ENCODE results near the gene TAMM41. TPM values are rescaled to one million over a fixed set of nuclear protein-coding genes. Genes with fewer than 3 reads are reported as not detected.
"Not testable (repeated sequence)": the region's sequence is repeated elsewhere in the genome, so short reads cannot be mapped to it uniquely, and the experiment has no call there.

Gene TAMM41
- total and polyA plus RNA-seq, 10 of the 15 experiments (the other 5 are each of a cell fraction or from before 2014, with no cell fraction given), result 10.4 to 36.6 (median 18.3) TPM

DNA sequence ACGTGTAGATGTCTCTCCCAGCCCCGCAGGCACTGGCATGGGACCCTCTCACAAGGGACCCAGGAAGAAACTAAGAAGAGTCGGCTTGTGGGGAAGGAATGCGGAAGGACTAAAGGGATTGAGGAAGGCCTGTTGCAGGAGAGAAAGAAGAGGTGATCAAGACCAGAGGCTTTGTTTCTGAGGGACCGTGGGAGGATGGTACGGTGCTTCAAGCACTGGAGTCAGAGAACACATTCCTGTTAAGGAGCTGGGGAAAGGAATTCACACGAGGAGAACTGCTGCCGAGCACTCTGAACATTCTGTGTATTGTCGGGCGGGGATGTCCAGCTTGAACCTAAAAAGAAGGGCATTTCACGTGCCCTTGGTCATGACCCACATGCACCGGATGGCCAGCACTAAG lies 91.4 kb downstream of the TAMM41 start:
- Histone ChIP-seq H3K4me2 (ENCODE audit: control insufficient read depth, insufficient read depth) (no peak overlapping the region), H3K27me3 (replicated peaks in 1 of 2; ENCODE audit: control insufficient read depth in 2 of 2, insufficient read depth in 2 of 2, low read length in 1 of 2) (no peaks in the 10 kb centered on the region; a peak in 2 of 4 replicates), H3K36me3 (ENCODE audit: control insufficient read depth in 2 of 2, insufficient read depth in 2 of 2, low read length in 1 of 2) (no peaks in the 10 kb centered on the region), H3K27ac (ENCODE audit: control insufficient read depth, insufficient read depth) (no peak overlapping the region), H4K20me1 (ENCODE audit: control insufficient read depth, insufficient read depth) (no peaks in the 10 kb centered on the region), H3K9me3 (replicated peaks; ENCODE audit: control insufficient read depth, insufficient read depth, low read length) (no peaks in the 10 kb centered on the region), H3K4me1 (ENCODE audit: control insufficient read depth, insufficient read depth, low read length) (no peaks in the 10 kb centered on the region), H2AFZ (ENCODE audit: control insufficient read depth, low read depth, low read length) (no peak overlapping the region), H3K4me3 (no peak overlapping the region), H3K79me2 (ENCODE audit: control insufficient read depth, insufficient read depth, low read length) (no peaks in the 10 kb centered on the region), H3K9ac (ENCODE audit: control insufficient read depth, insufficient read depth, low read length) (no peak overlapping the region)
- TF ChIP-seq, protein P1, sequence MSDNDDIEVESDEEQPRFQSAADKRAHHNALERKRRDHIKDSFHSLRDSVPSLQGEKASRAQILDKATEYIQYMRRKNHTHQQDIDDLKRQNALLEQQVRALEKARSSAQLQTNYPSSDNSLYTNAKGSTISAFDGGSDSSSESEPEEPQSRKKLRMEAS (IDR thresholded peaks at IDR 0.05; ENCODE audit: low read depth, low read length), result no peak
- TF ChIP-seq PAX8 (IDR thresholded peaks at IDR 0.05) (no peak), ZSCAN29 (IDR thresholded peaks at IDR 0.05) (no peak), NR2C1 (IDR thresholded peaks at IDR 0.05) (no peak), TAF1 (IDR thresholded peaks at IDR 0.05; ENCODE audit: borderline replicate concordance, low read depth, low read length) (no peak), ZNF274 (IDR thresholded peaks at IDR 0.05; ENCODE audit: insufficient read depth, insufficient read length) (no peak)
- in situ Hi-C loops (cut with MboI), result no loop called here
- POLR2A ChIA-PET, result no interaction called here
- no TSS peak for BruUV-seq (replicated peaks)
- CTCF ChIA-PET, result interaction anchor here (0.5 kb wide), 1 partner anchor 9 kb away, joined by 3 read pairs; no protein-coding TSS in a partner anchor
- RAD21 ChIA-PET (ENCODE audit: unreplicated experiment), result no interaction called here
- SMC1A ChIA-PET (ENCODE audit: uncharacterized antibody, unreplicated experiment), result no interaction called here
- ATAC-seq (no peak), FAIRE-seq (no peak), DNase-seq (ENCODE audit: low read depth, low spot score) (no peak)
- WGBS (ENCODE audit: insufficient coverage, insufficient replicate concordance, low lambda C conversion rate, missing lambda C conversion rate), result 54% methylated on average over 12 of the region's 12 CpGs
- intact Hi-C loops (cut with micrococcal nuclease; ENCODE audit: unreplicated experiment), result no loop called here

DNA sequence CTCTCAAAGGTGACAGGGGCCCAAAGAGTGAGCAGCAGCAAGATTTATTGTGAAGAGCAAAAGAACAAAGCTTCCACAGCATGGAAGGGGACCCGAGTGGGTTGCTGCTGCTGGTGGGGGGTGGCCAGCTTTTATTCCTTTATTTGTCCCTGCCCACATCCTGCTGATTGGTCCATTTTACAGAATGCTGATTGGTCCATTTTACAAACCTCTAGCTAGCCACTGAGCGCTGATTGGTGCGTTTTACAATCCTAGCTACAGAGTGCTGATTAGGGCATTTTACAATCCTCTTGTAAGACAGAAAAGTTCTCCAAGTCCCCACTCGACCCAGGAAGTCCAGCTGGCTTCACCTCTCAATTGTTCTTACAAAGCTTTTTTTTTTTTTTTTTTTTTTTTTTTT lies 94.4 kb downstream of the TAMM41 start:
- in situ Hi-C loops (cut with MboI); H3K4me2 ChIP-seq (ENCODE audit: control insufficient read depth, insufficient read depth); intact Hi-C loops (cut with micrococcal nuclease; ENCODE audit: unreplicated experiment); SMC1A ChIA-PET (ENCODE audit: uncharacterized antibody, unreplicated experiment); FAIRE-seq; RAD21 ChIA-PET (ENCODE audit: unreplicated experiment); ATAC-seq; H3K4me3 ChIP-seq; DNase-seq (ENCODE audit: low read depth, low spot score); H3K27ac ChIP-seq (ENCODE audit: control insufficient read depth, insufficient read depth); H3K9me3 ChIP-seq (replicated peaks; ENCODE audit: control insufficient read depth, insufficient read depth, low read length); H3K4me1 ChIP-seq (ENCODE audit: control insufficient read depth, insufficient read depth, low read length); H3K36me3 ChIP-seq (ENCODE audit: control insufficient read depth in 2 of 2, insufficient read depth in 2 of 2, low read length in 1 of 2); H2AFZ ChIP-seq (ENCODE audit: control insufficient read depth, low read depth, low read length); H3K9ac ChIP-seq (ENCODE audit: control insufficient read depth, insufficient read depth, low read length); BruUV-seq (replicated peaks); H3K27me3 ChIP-seq (replicated peaks in 1 of 2; ENCODE audit: control insufficient read depth in 2 of 2, insufficient read depth in 2 of 2, low read length in 1 of 2); H3K79me2 ChIP-seq (ENCODE audit: control insufficient read depth, insufficient read depth, low read length); H4K20me1 ChIP-seq (ENCODE audit: control insufficient read depth, insufficient read depth); POLR2A ChIA-PET: not testable (repeated sequence)
- peak; percentile 70 for TF ChIP-seq NFYB (IDR thresholded peaks at IDR 0.05; ENCODE audit: insufficient read depth, low read depth, low read length)
- CTCF ChIA-PET, result interaction anchor here (1.3 kb wide), 1 partner anchor 52 kb away, joined by 3 read pairs; no protein-coding TSS in a partner anchor
- WGBS (ENCODE audit: insufficient coverage, insufficient replicate concordance, low lambda C conversion rate, missing lambda C conversion rate), result 50% methylated on average over 4 of the region's 4 CpGs

DNA sequence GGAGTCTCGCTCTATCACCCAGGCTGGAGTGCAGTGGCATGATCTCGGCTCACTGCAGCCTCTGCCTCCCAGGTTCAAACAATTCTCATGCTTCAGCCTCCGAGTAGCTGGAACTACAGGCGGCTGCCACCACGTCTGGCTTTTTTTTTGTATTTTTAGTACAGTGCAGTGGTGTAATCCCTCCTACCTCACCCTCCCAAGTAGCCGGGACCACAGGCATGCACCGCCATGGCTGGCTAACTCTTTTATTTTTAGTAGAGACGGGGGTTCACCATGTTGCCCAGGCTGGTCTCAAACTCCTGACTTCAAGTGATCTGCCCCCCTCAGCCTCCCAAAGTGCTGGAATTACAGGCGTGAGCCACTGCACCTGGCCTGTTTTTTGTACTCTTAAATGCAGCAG lies 98.4 kb downstream of the TAMM41 start:
- intact Hi-C loops (cut with micrococcal nuclease; ENCODE audit: unreplicated experiment); in situ Hi-C loops (cut with MboI); H3K79me2 ChIP-seq (ENCODE audit: control insufficient read depth, insufficient read depth, low read length); RAD21 ChIA-PET (ENCODE audit: unreplicated experiment); H3K27me3 ChIP-seq (replicated peaks in 1 of 2; ENCODE audit: control insufficient read depth in 2 of 2, insufficient read depth in 2 of 2, low read length in 1 of 2); ATAC-seq; H3K9me3 ChIP-seq (replicated peaks; ENCODE audit: control insufficient read depth, insufficient read depth, low read length); FAIRE-seq; H3K9ac ChIP-seq (ENCODE audit: control insufficient read depth, insufficient read depth, low read length); H3K4me2 ChIP-seq (ENCODE audit: control insufficient read depth, insufficient read depth); H3K27ac ChIP-seq (ENCODE audit: control insufficient read depth, insufficient read depth); DNase-seq (ENCODE audit: low read depth, low spot score); H2AFZ ChIP-seq (ENCODE audit: control insufficient read depth, low read depth, low read length); H4K20me1 ChIP-seq (ENCODE audit: control insufficient read depth, insufficient read depth); POLR2A ChIA-PET; SMC1A ChIA-PET (ENCODE audit: uncharacterized antibody, unreplicated experiment); H3K4me3 ChIP-seq; H3K4me1 ChIP-seq (ENCODE audit: control insufficient read depth, insufficient read depth, low read length); H3K36me3 ChIP-seq (ENCODE audit: control insufficient read depth in 2 of 2, insufficient read depth in 2 of 2, low read length in 1 of 2); CTCF ChIA-PET; BruUV-seq (replicated peaks): not testable (repeated sequence)
- 30% methylated on average over 9 of the region's 9 CpGs for WGBS (ENCODE audit: insufficient coverage, insufficient replicate concordance, low lambda C conversion rate, missing lambda C conversion rate)

Data from GM12878 (cell line).